K562 (cell line): ENCODE data around the gene TBC1D2B. TPM values are rescaled to one million over a fixed set of nuclear protein-coding genes. Genes with fewer than 3 reads are reported as not detected.

ENCODE experiments used
- ATAC-seq: fragments of 200-7000 bp; cut with Tn5 transposase; 3 replicates; pipeline ENCODE4 v1.9.1; 2020; ENCODE audit warnings: moderate library complexity
- BruUV-seq: library from RNA; stranded (reverse); fragments of 400-500 nt; replicated peaks from 2 replicates; lab custom pipeline; 2021; lab: Mats Ljungman, UMichigan
- CTCF ChIA-PET: fragments of 300-600 bp; formaldehyde crosslinking; extraction: SDS; loops from one replicate; lab custom pipeline; 2021; ENCODE audit warnings: low intra/inter-chr PET ratio; lab: Yijun Ruan, JAX
- POLR2A ChIA-PET: fragments of 300-600, 350-650 bp; sonication (Branson Sonifier 250); formaldehyde crosslinking; extraction: SDS; loops from one replicate; lab custom pipeline; 2021; ENCODE audit warnings: antibody characterized with exemption, inconsistent platforms; lab: Yijun Ruan, JAX
- DNase-seq, 4 experiments: peaks; one replicate each; pipeline versions ENCODE4 v3.0.0 to v3.0.0-alpha.2; 2011 to 2018; ENCODE audit warnings: low spot score in 3 of 4, mixed read lengths in 3 of 4; ENCODE audit errors: extremely low read depth in 1 of 4
- FAIRE-seq: peaks from 2 replicates; lab custom pipeline; 2011; peaks lifted over from hg19 to GRCh38; lab: Jason Lieb, UNC
- H2AFZ ChIP-seq: 2 replicates; pipeline ENCODE4 v1.6.0; 2011; ENCODE audit warnings: low read depth, low read length, control low read depth, inconsistent platforms
- H3K27ac ChIP-seq: fragments of 200-600 bp; 3 replicates; pipeline ENCODE4 v1.8.0; 2011; ENCODE audit warnings: low read depth, mild to moderate bottlenecking, control low read depth, inconsistent platforms, low read length, moderate library complexity, mixed read lengths; ENCODE audit errors: extremely low read depth
- H3K27me3 ChIP-seq, 2 experiments: fragments of 300-600 bp in 1 of 2; 2 replicates in 1 of 2; 3 replicates in 1 of 2; pipeline versions ENCODE4 v1.6.0 to v1.8.0; 2011; ENCODE audit warnings: inconsistent platforms in 2 of 2, low read length in 2 of 2, mild to moderate bottlenecking in 1 of 2, mixed read lengths in 1 of 2, moderate library complexity in 1 of 2; ENCODE audit not compliant: control insufficient read depth in 2 of 2, insufficient read depth in 2 of 2
- H3K36me3 ChIP-seq: fragments of 300-600 bp; 3 replicates; pipeline ENCODE4 v1.8.0; 2011; ENCODE audit warnings: mild to moderate bottlenecking, low read length, inconsistent platforms; ENCODE audit not compliant: control insufficient read depth, insufficient read depth
- H3K4me1 ChIP-seq, 2 experiments: fragments of 200-600 bp in 1 of 2; replicated peaks in 1 of 2; 2 replicates in 1 of 2; 3 replicates in 1 of 2; pipeline versions ENCODE4 v1.5.1 to v1.8.0; 2011; ENCODE audit warnings: inconsistent platforms in 2 of 2, low read length in 2 of 2, mild to moderate bottlenecking in 1 of 2, mixed read lengths in 1 of 2, moderate library complexity in 1 of 2; ENCODE audit not compliant: control insufficient read depth in 2 of 2, insufficient read depth in 2 of 2
- H3K4me2 ChIP-seq: 2 replicates; pipeline ENCODE4 v1.6.1; 2011; ENCODE audit warnings: low read length, control low read depth, inconsistent platforms, mixed read lengths; ENCODE audit not compliant: insufficient read depth
- H3K4me3 ChIP-seq: fragments of 200-600 bp; sonication (generic), shearing (Covaris generic); 2 replicates; pipeline ENCODE4 v1.5.1; 2016; ENCODE audit warnings: control low read depth, inconsistent platforms
- H3K79me2 ChIP-seq: fragments of 200-600 bp; 3 replicates; pipeline ENCODE4 v1.8.0; 2011; ENCODE audit warnings: low read length, inconsistent platforms; ENCODE audit not compliant: control insufficient read depth, insufficient read depth
- H3K9ac ChIP-seq, 2 experiments: 2 replicates each; pipeline versions ENCODE4 v1.6.0 to v1.6.1; 2011; ENCODE audit warnings: low read depth in 2 of 2, low read length in 2 of 2, control low read depth in 1 of 2, inconsistent platforms in 1 of 2, mild to moderate bottlenecking in 1 of 2, mixed read lengths in 1 of 2; ENCODE audit not compliant: insufficient read depth in 1 of 2
- H3K9me1 ChIP-seq: one replicate; pipeline ENCODE4 v1.6.0; 2011; ENCODE audit warnings: inconsistent platforms, mild to moderate bottlenecking, low read length, moderate library complexity; ENCODE audit not compliant: control insufficient read depth, insufficient read depth
- H3K9me3 ChIP-seq: replicated peaks from 2 replicates; pipeline ENCODE4 v1.5.1; 2011; ENCODE audit warnings: low read depth, low read length, inconsistent platforms; ENCODE audit not compliant: control insufficient read depth, insufficient read depth
- H4K20me1 ChIP-seq: replicated peaks from 2 replicates; pipeline ENCODE4 v1.6.1; 2011; ENCODE audit warnings: low read length, inconsistent platforms, mixed read lengths; ENCODE audit not compliant: control insufficient read depth, insufficient read depth
- ELK1 ChIP-seq: sonication (generic); formaldehyde crosslinking; IDR thresholded peaks from 2 replicates; pipeline ENCODE4 v1.8.1; 2022; ENCODE audit warnings: missing genetic modification reagents
- JUND ChIP-seq, 2 experiments: IDR thresholded peaks; 2 replicates in 1 of 2; 3 replicates in 1 of 2; pipeline ENCODE4 v1.6.1; 2011; ENCODE audit warnings: borderline replicate concordance in 2 of 2, low read depth in 2 of 2, low read length in 2 of 2, improper control_type of control experiment in 1 of 2, missing biosample characterization in 1 of 2, missing genetic modification characterization in 1 of 2, missing genetic modification reagents in 1 of 2
- MAFF ChIP-seq: IDR thresholded peaks from 2 replicates; pipeline ENCODE4 v1.6.1; 2012; ENCODE audit warnings: low read length, improper control_type of control experiment
- TFE3 ChIP-seq: fragments of 450-650 bp; formaldehyde crosslinking; IDR thresholded peaks from 2 replicates; pipeline ENCODE4 v1.4.0; 2020; ENCODE audit warnings: mild to moderate bottlenecking, mixed read lengths
- VEZF1 ChIP-seq: fragments of 200-800 bp; sonication (Bioruptor generic); IDR thresholded peaks from 2 replicates; pipeline ENCODE4 v1.6.1; 2017; ENCODE audit warnings: missing genetic modification characterization, missing compliant biosample characterization
- ZNF407 ChIP-seq: fragments of 450-650 bp; IDR thresholded peaks from 2 replicates; pipeline ENCODE4 v1.6.1; 2016; ENCODE audit warnings: low read depth
- ZNF695 ChIP-seq: fragments of 450-650 bp; formaldehyde crosslinking; IDR thresholded peaks from 2 replicates; pipeline ENCODE4 v1.4.0; 2020; ENCODE audit warnings: mild to moderate bottlenecking, moderate library complexity
- ZNF780A ChIP-seq: fragments of 250-450 bp; sonication (Bioruptor Pico); IDR thresholded peaks from 2 replicates; pipeline ENCODE4 v1.5.0; 2021; ENCODE audit warnings: mild to moderate bottlenecking
- WGBS: fragments of 100-300 bp; shearing (Covaris generic); methylation state at CpG from one replicate; pipeline ENCODE4 v1.1.6; 2016; ENCODE audit warnings: low coverage, mixed read lengths; ENCODE audit not compliant: insufficient coverage; ENCODE audit errors: missing lambda C conversion rate; 5-methylcytosine and 5-hydroxymethylcytosine counted together
- in situ Hi-C: fragments of 300-500 bp; cut with MboI; formaldehyde crosslinking; loops from 4 replicates; pipeline ENCODE4 v1.15.0; 2018; ENCODE audit warnings: inconsistent platforms, mixed read lengths
- intact Hi-C: fragments of 100-400 bp; cut with micrococcal nuclease; formaldehyde crosslinking; loops from 2 replicates; pipeline ENCODE4 v1.14.2; 2022
- polyA plus RNA-seq, 8 experiments: library from polyadenylated mRNA; depleted of rRNA in 4 of 8; stranded (reverse) in 5 of 8; unstranded in 3 of 8; fragments of >200 nt; fragmentation: Nextera tagmentation in 2 of 8; fragmentation: Illumina TruSeq in 1 of 8; extraction: Ambion mirVana in 2 of 8; extraction: Trizol in 1 of 8; gene quantifications; 2 replicates each; pipeline versions ENCODE4 v1.2.1 to v1.2.3, GENCODE V29; 2011 to 2014; ENCODE audit warnings: inconsistent platforms in 1 of 8, missing spikeins in 1 of 8
- total RNA-seq, 7 experiments: library from RNA; depleted of rRNA in 6 of 7; stranded (reverse); fragments of >200 nt in 6 of 7; fragmentation: Illumina TruSeq in 2 of 7; extraction: Trizol in 2 of 7; gene quantifications; 2 replicates each; pipeline versions ENCODE4 v1.2.1 to v1.2.3, GENCODE V29; 2011 to 2021; ENCODE audit warnings: low replicate concordance in 1 of 7

The TBC1D2B gene
- total and polyA plus RNA-seq, 9 of the 15 experiments (the other 6 are each of a cell fraction or from before 2014, with no cell fraction given) = 0.15 to 16.3 (median 8.9) TPM

- ChIA-PET CTCF (no interaction called here), POLR2A (interaction anchor here (1.4 kb wide), 1 partner anchor 13 kb away, joined by 5 read pairs; no protein-coding TSS in a partner anchor)
- intact Hi-C loops (no loop called here), in situ Hi-C loops (no loop called here)
- no peak for ATAC-seq
- DNase-seq = no peak
- H3K9ac ChIP-seq = no peak overlapping the region
- H3K9me1 ChIP-seq = no peaks in the 10 kb centered on the region
- no peak overlapping the region for H3K4me3 ChIP-seq
- no peak overlapping the region for H3K4me2 ChIP-seq
- no peak for FAIRE-seq
- H3K36me3 ChIP-seq = peaks cover 5% of the 10 kb centered on the region; the same call in 2 of the 3 replicates
- H3K9me3 ChIP-seq = no peaks in the 10 kb centered on the region
- BruUV-seq = no TSS peak
- H4K20me1 ChIP-seq = no peaks in the 10 kb centered on the region; the same call in 1 of the 2 replicates
- no peak overlapping the region for H2AFZ ChIP-seq
- no peaks in the 10 kb centered on the region for H3K27me3 ChIP-seq
- WGBS = 87% methylated on average over 17 of the region's 17 CpGs
- H3K4me1 ChIP-seq = no peaks in the 10 kb centered on the region; a peak in 1 of 5 replicates
- H3K79me2 ChIP-seq = no peaks in the 10 kb centered on the region
- no peak overlapping the region for H3K27ac ChIP-seq
- TF ChIP-seq ZNF780A (CRISPR knock-in tag) = no peak
- no peak for TF ChIP-seq JUND (IDR thresholded peaks at IDR 0.05; ENCODE audit: borderline replicate concordance, low read depth, low read length)
- no peak for TF ChIP-seq JUND (tag; IDR thresholded peaks at IDR 0.05; ENCODE audit: borderline replicate concordance, low read depth, low read length)
- no peak for TF ChIP-seq ELK1 (CRISPR knock-in tag)
- no peak for TF ChIP-seq ZNF407
- TF ChIP-seq ZNF695 (CRISPR knock-in tag) = no peak
- TF ChIP-seq TFE3 = no peak
- no peak for TF ChIP-seq MAFF
- TF ChIP-seq VEZF1 = no peak
These were observed 53.5 kb downstream of the TBC1D2B start for GRCh38 chr15:78023865-78024518.
